Fibroblast of gingiva (primary cell): ENCODE measurements around the gene PADI1.

Source experiments
- DNase-seq: peaks from one replicate; pipeline ENCODE4 v3.0.0-alpha.2; 2011; ENCODE audit warnings: low read depth

Gene PADI1

DNA sequence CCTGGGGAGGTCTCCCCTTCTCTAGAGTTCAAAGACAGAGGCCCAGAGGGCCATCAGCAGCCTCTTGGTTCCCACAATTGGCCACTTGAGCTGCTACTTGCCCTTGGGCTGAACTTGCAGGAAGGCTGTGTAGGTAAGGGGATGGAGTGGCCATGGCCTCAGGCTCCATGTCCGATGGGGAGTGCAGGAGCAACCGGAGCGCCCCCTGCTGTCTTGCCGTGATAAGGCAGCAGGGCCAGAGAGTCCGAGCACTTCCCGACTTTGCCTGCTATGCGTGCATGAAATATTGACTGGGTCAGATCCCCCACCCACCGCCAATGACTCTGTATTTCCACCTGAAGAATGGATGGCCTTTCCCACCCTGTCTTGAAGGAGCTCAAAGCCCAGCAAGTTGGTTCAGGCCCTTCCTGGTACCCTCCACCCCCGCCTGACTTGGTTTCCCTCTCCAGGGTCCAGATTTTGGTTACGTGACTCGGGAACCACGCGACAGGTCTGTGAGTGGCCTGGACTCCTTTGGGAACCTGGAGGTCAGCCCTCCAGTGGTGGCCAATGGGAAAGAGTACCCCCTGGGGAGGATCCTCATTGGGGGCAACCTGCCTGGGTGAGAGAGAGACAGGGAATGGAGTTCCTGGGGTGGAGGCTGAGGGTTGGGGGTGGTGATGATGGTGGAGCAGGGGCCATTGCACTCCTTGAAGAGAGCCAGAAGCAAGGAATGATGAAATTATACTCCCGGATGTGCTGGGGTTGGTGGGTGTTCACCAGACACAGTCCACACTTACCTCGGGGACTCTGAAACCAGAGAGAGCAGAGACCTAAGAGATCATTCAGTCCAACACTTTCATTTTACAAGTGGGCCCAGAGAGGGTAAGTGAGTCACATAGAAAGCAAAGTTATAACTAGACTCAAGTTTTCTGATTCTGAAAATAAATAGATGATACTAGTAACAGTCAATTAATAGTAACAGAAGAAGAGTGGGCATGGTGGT lies 69.5 kb downstream of the PADI1 start:
- DNase-seq = no peak

DNA sequence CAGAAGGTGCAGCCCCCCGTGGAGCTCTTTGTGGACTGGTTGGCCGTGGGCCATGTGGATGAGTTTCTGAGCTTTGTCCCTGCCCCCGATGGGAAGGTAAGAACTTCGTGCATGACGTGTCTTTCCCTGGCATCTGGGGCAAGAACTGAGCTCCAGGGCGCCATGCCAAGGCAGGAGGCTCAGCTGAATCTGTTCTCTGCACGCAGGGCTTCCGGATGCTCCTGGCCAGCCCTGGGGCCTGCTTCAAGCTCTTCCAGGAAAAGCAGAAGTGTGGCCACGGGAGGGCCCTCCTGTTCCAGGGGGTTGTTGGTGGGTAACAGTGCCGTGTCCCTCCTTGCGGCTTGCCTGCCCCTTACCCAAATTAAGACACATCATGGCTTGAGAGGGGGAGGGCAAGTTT lies 71.6 kb downstream of the PADI1 start:
- peak; percentile 38 for DNase-seq

DNA sequence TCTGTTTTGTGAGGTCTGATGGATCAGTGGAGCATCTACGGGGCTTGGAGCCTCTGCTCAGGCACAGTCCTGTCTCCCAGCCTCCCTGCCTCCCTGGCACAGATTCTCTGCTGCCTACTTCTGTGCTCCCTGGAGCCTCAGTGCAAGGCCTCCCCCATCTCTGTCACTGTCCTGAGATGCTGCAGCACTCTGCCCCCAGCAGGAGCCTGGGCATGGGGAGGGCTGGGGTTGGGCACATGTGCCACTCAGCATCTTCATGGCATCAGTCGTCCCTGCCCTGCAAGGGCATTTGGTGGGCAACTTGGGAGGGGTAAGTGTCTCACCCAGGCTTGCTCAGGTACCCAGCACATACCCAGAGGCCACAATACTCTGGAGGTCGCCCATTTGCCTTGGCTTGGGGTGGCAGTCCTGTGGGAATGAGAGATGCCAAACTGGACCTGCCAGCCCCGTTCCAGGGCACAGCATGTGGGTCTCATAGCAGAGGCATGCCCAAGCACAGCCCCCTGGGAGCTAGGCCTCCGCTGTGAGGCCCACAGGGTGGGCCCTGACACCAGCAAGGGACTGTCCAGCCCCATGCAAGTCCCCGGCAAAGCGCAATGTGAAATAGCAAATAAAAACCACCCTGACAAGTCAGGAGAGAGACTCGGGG lies 72.7 kb downstream of the PADI1 start:
- DNase-seq = no peak

DNA sequence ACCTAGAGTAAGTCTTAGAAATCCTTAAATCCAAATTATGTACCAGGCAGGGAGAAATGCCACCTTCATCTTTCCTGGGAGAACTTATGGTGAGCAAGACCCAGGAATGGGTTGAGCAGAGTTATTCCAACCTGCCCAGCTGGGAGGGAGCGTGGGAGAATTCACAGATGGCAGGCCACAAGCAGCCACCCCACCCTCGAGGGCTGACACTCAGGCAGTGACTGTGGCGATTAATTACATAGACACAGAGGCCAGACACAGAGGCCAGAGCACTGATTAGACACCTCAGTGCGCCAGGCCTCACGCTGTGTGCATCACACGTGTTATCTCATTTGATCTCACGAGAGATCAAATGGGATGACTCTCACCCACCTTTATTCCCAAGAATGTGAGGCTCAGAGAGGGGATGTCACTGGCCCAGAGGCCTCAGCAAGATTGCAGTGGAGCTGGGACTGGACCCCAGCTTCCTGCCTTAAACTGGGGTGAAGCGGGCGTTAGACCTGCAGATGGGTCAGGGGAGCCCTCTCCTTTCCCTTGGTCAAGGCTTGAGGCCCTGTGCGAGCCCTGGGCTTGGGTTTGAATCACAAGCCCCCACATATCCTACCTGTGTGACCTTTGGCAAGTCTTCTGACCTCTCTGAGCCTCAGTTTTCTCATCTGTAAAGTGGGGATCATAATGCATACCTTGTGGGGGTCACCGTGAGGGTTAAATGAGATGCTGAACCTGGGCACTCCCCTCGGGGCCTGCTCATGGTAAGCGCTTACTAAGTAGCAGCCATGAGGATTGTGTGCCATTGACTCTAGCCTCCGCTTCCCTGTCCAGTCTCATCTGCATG lies 74.3 kb downstream of the PADI1 start:
- no peak for DNase-seq

DNA sequence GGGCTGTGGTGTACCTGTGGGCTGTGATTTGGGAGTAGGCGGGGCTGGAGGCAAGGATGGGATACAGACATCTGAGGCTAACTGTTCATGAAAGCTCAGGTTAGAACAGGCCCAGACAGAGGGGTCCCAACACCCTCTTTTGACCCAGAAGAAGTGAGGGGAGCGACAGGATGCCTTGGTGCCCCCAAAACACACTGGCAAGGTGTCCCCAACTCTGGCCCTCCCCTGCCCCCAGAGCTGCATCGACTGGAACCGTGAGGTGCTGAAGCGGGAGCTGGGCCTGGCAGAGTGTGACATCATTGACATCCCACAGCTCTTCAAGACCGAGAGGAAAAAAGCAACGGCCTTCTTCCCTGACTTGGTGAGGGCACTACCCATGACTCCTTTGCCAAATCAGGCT lies 75.5 kb downstream of the PADI1 start:
- no peak for DNase-seq

DNA sequence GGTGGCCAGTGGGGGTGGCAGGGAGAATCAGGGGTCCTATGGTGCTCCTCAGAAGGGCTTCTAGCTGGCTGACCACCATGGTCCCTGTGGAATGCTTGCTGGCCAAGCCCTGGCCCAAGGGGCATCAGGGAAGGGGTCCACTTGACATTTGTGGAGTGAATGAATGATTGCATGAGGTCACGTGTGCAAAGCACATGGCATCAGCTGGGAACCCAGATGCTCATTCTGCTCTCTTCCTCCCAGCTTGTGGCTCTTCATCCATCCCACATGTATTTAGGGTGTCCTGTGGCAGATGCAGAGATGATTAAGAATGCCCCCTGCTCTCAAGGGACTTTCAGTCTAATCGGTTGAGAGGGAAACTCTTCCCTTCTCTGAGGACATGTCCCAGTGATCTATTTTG lies 76.0 kb downstream of the PADI1 start:
- no peak for DNase-seq

DNA sequence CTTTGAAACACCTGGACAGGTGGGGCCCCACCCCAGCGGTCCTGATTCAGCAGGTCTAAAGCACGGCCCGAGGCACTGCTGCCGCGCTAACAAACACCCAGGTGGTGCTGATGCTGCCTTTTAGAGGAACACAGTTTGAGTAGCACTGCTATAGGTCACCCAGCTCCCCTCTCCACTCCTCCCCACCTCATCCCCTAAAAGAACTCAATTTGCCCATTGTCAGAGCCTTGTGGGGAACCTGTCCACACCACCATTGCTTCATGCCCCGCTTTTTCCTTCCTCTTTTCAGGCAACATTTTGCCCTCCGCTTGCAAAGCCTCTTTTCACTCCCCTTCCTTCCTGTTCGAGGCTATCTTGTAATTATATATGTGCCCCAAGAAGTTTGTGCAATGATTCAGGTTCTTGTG lies 76.8 kb downstream of the PADI1 start:
- DNase-seq = no peak

DNA sequence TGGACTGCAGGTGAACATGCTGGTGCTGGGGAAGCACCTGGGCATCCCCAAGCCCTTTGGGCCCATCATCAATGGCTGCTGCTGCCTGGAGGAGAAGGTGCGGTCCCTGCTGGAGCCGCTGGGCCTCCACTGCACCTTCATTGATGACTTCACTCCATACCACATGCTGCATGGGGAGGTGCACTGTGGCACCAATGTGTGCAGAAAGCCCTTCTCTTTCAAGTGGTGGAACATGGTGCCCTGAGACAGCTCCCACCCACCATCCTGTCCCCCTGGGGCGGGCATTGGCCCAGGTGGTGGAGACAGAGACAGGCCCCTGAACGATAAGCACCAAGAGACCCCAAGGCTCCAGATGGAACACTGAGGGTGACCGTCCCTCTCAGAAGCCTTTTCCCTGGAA lies 77.9 kb downstream of the PADI1 start:
- DNase-seq = no peak

DNA sequence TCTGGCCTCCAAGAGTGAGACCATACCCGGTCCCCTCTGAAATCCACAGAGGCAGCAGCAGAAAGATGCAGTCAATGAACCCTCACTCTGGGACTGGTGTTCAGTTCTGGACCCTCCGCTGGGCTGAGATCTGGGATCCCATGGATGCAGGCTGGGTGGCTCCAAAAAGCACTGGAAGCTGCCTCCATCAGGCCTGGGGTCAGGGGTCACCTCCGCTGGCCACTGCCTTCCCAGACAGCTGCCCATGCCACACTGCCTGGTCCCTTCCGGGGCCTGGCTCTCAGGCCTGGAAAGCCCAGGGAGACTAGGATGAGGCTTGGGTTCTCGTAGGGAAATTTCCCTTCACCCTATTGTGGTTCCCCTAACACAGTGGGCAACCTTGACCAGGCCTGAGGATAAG lies 81.7 kb downstream of the PADI1 start:
- DNase-seq = no peak

DNA sequence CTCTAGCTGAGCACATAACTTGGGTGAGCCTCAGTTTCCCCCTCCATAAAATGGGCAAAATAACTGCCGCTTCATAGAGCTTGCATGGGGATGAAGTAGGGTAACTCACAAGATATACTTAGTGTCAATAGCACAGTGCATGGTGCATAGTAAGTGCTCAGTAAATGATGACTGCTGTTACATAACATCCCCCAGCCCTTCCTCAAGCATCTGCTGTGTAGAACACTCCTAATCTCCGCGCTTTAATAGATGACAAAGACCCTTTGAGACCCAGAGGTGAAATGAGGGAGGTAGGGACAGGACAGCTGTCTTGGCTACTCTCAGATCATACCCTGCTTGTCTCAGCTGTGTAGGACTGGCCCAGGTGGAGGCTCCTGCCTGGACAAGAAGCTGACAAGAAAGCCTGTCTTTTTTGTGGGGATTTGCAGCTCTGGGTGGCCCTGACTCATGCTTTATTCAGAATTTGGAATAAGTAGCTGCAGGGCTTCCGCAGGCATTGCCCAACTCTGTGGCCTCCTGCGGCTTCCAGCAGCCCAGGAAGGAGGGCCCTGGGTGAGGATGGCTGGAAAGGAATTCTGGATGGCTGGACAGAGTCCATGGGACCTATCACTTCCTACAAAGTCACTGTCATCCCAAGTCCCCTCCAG lies 82.3 kb downstream of the PADI1 start:
- DNase-seq = peak; percentile 76

DNA sequence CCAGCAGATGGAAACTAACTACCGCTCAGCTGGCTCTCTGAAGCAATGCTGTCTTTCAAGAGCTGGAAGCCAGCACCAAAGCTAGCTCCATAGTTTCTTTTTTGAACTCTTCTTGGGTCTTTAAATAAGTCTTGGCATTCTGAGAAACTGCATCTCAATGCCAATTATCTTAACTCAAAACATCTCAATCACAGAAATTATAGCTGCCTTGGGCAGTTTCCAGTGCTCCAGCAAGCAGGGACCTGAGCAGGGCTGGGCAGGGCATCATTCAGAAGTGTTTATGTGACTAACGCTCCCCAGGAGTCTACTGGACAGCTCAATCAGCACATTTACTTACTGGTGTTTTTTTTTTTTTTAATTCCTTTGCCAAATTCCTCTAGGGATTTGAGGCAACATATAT lies 84.8 kb downstream of the PADI1 start:
- DNase-seq = peak; percentile 84

DNA sequence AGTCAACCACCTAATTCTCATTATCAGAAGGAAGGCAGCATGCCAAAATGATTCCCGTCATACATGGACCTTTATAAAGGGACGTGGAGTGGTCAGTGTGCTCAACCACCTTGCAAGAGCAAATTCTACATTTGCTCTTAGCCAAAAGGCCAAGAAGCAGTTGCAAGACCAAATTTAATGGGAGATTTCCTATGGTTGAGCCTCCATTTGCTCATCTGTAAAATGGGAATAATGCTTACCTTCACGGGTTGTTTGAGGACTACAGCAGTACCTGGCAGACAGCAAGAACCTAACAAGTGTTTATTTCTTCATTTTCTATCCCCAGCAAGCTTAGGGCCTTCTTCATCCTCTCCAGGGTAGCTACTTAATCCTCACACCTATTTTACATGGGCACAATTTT lies 85.6 kb downstream of the PADI1 start:
- DNase-seq = no peak

DNA sequence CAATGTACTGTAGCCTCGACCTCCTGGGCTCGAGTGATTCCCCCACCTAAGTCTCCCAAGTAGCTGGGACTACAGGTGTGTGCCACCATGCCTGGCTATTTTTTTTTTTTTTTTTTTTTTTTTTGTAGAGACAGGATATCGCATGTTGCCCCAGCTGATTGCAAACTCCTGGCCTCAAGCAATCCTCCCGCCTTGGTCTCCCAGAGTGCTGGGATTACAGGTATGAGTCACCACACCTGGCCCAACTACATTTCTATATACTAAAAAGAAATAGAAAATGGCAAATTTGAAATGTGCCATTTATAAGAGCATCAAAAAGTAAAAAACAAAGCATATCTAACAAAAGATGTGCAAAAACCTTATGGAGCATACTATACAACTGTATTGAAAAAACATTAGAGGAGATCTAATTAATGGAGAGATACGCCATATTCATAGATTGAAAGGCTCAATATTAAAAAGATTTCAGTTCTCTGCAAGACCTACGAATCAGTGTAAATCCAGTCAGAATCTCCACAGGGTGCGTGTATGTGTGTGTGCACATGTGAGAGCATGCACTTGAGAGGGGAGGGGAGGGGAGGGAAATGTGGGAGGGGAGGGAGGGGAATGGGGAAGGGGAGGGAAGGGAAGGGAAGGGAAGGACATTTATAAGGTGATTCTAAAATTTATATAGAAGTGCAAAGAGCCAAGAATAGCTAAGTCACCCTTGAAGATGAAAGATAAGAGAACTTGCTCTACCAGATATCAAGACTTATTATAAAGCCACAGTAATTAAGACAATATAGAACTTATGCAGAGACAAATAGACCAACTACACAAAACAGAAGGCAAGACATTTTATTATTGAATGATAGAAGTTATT lies 87.6 kb downstream of the PADI1 start:
- DNase-seq = no peak

DNA sequence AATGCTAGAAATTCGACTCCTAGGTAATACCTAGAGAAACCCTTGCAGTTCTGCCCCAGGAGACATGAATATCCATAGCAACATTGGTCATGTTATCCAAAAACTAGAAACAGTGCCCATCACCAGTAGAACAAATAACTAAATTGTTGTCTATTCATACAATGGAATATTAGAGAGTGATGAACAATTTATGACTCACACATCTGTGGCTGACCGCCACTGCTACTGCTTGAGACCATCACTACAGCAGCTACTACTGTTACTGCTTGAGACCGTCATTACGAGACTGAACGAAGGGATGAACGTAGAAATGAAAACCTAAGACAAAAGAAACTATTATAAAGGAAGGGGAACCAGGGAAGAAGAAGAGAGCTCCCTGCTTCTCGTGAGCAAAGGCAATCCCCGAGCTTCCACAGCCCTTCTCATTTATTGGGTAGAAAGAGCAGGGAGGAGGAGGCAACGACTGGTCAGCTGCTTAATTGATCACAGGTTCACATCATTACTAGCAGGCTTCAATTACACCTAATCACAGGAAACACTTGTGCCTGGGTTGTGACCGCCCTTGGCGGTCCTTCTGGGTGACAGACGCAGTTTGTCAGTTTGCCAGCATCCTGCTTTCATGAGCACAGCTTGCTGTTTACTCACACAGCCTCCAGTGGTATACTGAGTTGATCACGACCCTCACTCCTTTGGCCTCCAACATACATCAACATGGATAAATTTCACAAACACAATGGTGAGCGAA lies 88.9 kb downstream of the PADI1 start:
- DNase-seq = no peak

DNA sequence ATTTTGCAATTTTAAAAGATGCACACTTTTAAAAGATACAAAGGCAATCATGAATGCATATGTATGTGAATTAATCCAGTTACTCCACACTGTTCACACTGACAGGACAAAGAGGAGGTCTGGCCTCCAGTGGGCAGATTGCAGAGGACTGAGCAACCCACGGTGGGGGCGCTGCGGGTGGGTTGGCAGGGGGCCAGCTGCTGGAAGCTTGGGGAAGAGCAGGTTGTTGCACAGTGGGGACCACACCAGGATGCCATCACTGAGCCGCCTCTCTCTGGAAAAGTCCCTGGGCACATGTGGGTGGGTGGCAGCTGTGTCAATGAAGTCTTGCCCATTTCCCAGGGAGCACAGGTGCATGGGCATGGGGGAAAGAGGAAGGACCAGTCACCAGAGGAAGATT lies 90.4 kb downstream of the PADI1 start:
- DNase-seq = no peak
